HepG2 (cell line): ENCODE measurements around the gene ERFL. TPM values are rescaled to one million over a fixed set of nuclear protein-coding genes. Genes with fewer than 3 reads are reported as not detected.
A peak's percentile ranks its signal among the peaks of the same experiment; 100 is the strongest.

Experiments
- BORCS8-MEF2B ChIP-seq: sonication (generic); formaldehyde crosslinking; IDR thresholded peaks from 2 replicates; pipeline ENCODE4 v1.8.0; 2022; ENCODE audit warnings: mild to moderate bottlenecking, missing genetic modification reagents
- DMTF1 ChIP-seq: sonication (generic); formaldehyde crosslinking; IDR thresholded peaks from 2 replicates; pipeline ENCODE4 v1.4.0; 2020; ENCODE audit warnings: mild to moderate bottlenecking, missing genetic modification reagents
- FOXM1 ChIP-seq: sonication (generic); formaldehyde crosslinking; IDR thresholded peaks from 2 replicates; pipeline ENCODE4 v1.5.0; 2020; ENCODE audit warnings: missing genetic modification reagents
- GLI4 ChIP-seq: sonication (generic); formaldehyde crosslinking; IDR thresholded peaks from 2 replicates; pipeline ENCODE4 v1.5.1; 2020; ENCODE audit warnings: missing genetic modification reagents, mild to moderate bottlenecking, moderate library complexity, borderline replicate concordance
- IKZF1 ChIP-seq: fragments of 450-650 bp; IDR thresholded peaks from 2 replicates; pipeline ENCODE4 v1.7.1; 2016
- ISL2 ChIP-seq: sonication (generic); formaldehyde crosslinking; IDR thresholded peaks from 2 replicates; pipeline ENCODE4 v1.5.0; 2020; ENCODE audit warnings: missing genetic modification reagents
- KLF6 ChIP-seq: IDR thresholded peaks from 2 replicates; pipeline ENCODE4 v1.8.0; 2016; ENCODE audit warnings: missing biosample characterization, missing genetic modification reagents
- MAF1 ChIP-seq: sonication (generic); formaldehyde crosslinking; IDR thresholded peaks from 2 replicates; pipeline ENCODE4 v1.5.0; 2020; ENCODE audit warnings: missing genetic modification reagents, borderline replicate concordance
- MEIS1 ChIP-seq: sonication (generic); formaldehyde crosslinking; IDR thresholded peaks from 2 replicates; pipeline ENCODE4 v1.9.0; 2021; ENCODE audit warnings: mild to moderate bottlenecking, missing genetic modification reagents, moderate library complexity, borderline replicate concordance
- PBX2 ChIP-seq: IDR thresholded peaks from 2 replicates; pipeline ENCODE4 v1.6.1; 2016; ENCODE audit warnings: control low read depth
- SP4 ChIP-seq: sonication (generic); formaldehyde crosslinking; IDR thresholded peaks from 2 replicates; pipeline ENCODE4 v1.8.1; 2023; ENCODE audit warnings: mild to moderate bottlenecking, missing genetic modification reagents
- SUZ12 ChIP-seq: fragments of 150-350 bp; IDR thresholded peaks from 2 replicates; pipeline ENCODE4 v1.6.1; 2014; ENCODE audit warnings: low read depth, low read length
- THRA ChIP-seq: sonication (generic); formaldehyde crosslinking; IDR thresholded peaks from 2 replicates; pipeline ENCODE4 v1.4.0; 2020; ENCODE audit warnings: missing genetic modification reagents, borderline replicate concordance
- ZNF124 ChIP-seq: sonication (generic); formaldehyde crosslinking; IDR thresholded peaks from 2 replicates; pipeline ENCODE4 v1.4.0; 2020; ENCODE audit warnings: missing genetic modification reagents
- ZNF44 ChIP-seq: sonication (generic); formaldehyde crosslinking; IDR thresholded peaks from 2 replicates; pipeline ENCODE4 v1.5.1; 2020; ENCODE audit warnings: mild to moderate bottlenecking, missing genetic modification reagents
- ZNF550 ChIP-seq: sonication (generic); formaldehyde crosslinking; IDR thresholded peaks from 2 replicates; pipeline ENCODE4 v1.4.0; 2020; ENCODE audit warnings: mild to moderate bottlenecking, missing genetic modification reagents, borderline replicate concordance
- ZNF713 ChIP-seq: sonication (generic); formaldehyde crosslinking; IDR thresholded peaks from 2 replicates; pipeline ENCODE4 v1.4.0; 2020; ENCODE audit warnings: mild to moderate bottlenecking, missing genetic modification reagents
- ZNF775 ChIP-seq: sonication (generic); formaldehyde crosslinking; IDR thresholded peaks from 2 replicates; pipeline ENCODE4 v1.4.0; 2020; ENCODE audit warnings: missing genetic modification reagents, mild to moderate bottlenecking, moderate library complexity, borderline replicate concordance
- ZNF782 ChIP-seq: sonication (generic); formaldehyde crosslinking; IDR thresholded peaks from 2 replicates; pipeline ENCODE4 v1.4.0; 2020; ENCODE audit warnings: missing genetic modification reagents, mild to moderate bottlenecking, borderline replicate concordance
- polyA plus RNA-seq, 8 experiments: library from polyadenylated mRNA; depleted of rRNA in 3 of 8; stranded (reverse) in 7 of 8; unstranded in 1 of 8; fragments of >200 nt; fragmentation: Illumina TruSeq in 4 of 8; extraction: Trizol in 4 of 8; gene quantifications; 2 replicates each; pipeline versions ENCODE4 v1.2.1 to v1.2.3, GENCODE V29; 2011 to 2016; ENCODE audit warnings: low read depth in 4 of 8, missing spikeins in 1 of 8, mixed read lengths in 1 of 8; ENCODE audit not compliant: insufficient read depth in 1 of 8
- total RNA-seq, 5 experiments: library from RNA; depleted of rRNA; stranded (reverse); fragments of >200 nt; fragmentation: Illumina TruSeq; extraction: Trizol; gene quantifications; 2 replicates each; pipeline ENCODE4 v1.2.3, GENCODE V29; 2016; ENCODE audit warnings: low read depth in 1 of 5
- TF ChIP-seq, protein P1 (sequence below): sonication (generic); formaldehyde crosslinking; IDR thresholded peaks from 2 replicates; pipeline ENCODE4 v1.8.1; 2023; ENCODE audit warnings: mild to moderate bottlenecking, missing genetic modification reagents, borderline replicate concordance
- TF ChIP-seq, protein P2 (sequence below): sonication (generic); formaldehyde crosslinking; IDR thresholded peaks from 2 replicates; pipeline ENCODE4 v1.4.0; 2020; ENCODE audit warnings: mild to moderate bottlenecking, missing genetic modification reagents
- TF ChIP-seq, protein P3 (sequence below): sonication (generic); formaldehyde crosslinking; IDR thresholded peaks from 2 replicates; pipeline ENCODE4 v1.5.0; 2020; ENCODE audit warnings: mild to moderate bottlenecking, missing genetic modification reagents

ERFL gene
- total and polyA plus RNA-seq, 2 of the 13 experiments (the other 11 are each of a cell fraction or from before 2014, with no cell fraction given): not detected

DNA sequence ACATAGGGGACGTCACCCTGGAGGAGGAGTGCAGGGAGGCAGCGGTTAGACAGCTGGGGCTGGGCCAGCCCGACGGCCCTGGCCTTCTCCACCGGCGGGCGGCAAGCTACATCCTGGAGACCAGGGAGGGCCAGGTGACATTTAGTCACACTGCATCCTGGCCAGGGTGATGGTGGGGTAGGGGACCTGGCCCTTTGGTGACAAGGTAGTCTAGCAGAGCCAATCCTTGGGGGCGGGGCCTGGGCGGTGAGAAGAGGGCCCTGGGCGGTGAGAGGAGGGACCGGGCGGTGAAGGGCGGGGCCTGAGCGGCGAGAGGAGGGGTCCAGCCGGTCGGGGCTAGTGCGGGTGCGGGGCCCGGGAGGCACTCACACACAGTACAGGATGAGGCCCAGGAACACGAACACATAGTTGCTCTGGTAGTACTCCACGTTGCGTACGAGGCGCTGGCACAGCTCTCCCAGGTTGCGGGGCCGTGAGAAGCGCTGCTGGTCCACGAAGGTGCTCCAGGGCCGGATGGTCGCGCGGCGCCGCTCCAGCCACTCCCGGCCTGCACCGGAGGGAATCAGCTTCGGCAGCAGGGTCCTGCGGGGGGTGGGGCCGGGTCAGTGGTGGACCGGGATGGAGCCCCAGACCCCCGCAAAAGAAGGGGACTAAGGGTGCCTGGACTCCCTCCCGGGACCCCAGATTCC is 30.3 kb upstream of the ERFL start (continued):
- TF ChIP-seq PBX2 (CRISPR knock-in tag) (no peak), ZNF782 (CRISPR knock-in tag) (0 out of 2 replicates have a peak, but pooled peaks have one; percentile 33), ZNF775 (CRISPR knock-in tag) (no peak), ZNF713 (no peak), FOXM1 (no peak), SP4 (CRISPR knock-in tag) (no peak; the same call in 1 of the 2 replicates), ZNF124 (CRISPR knock-in tag) (no peak), ZNF44 (CRISPR knock-in tag) (no peak), GLI4 (CRISPR knock-in tag) (no peak), MAF1 (CRISPR knock-in tag) (no peak), DMTF1 (CRISPR knock-in tag) (no peak), IKZF1 (no peak), BORCS8-MEF2B (no peak), ZNF550 (no peak), THRA (CRISPR knock-in tag) (no peak), SUZ12 (no peak), MEIS1 (CRISPR knock-in tag) (no peak), KLF6 (CRISPR knock-in tag) (no peak), ISL2 (CRISPR knock-in tag) (no peak)
- TF ChIP-seq, protein P1, sequence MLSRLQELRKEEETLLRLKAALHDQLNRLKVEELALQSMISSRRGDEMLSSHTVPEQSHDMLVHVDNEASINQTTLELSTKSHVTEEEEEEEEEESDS (CRISPR knock-in tag): 0 out of 2 replicates have a peak, but pooled peaks have one; percentile 19
- TF ChIP-seq, protein P2, sequence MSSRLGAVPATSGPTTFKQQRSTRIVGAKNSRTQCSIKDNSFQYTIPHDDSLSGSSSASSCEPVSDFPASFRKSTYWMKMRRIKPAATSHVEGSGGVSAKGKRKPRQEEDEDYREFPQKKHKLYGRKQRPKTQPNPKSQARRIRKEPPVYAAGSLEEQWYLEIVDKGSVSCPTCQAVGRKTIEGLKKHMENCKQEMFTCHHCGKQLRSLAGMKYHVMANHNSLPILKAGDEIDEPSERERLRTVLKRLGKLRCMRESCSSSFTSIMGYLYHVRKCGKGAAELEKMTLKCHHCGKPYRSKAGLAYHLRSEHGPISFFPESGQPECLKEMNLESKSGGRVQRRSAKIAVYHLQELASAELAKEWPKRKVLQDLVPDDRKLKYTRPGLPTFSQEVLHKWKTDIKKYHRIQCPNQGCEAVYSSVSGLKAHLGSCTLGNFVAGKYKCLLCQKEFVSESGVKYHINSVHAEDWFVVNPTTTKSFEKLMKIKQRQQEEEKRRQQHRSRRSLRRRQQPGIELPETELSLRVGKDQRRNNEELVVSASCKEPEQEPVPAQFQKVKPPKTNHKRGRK (CRISPR knock-in tag): no peak
- TF ChIP-seq, protein P3, sequence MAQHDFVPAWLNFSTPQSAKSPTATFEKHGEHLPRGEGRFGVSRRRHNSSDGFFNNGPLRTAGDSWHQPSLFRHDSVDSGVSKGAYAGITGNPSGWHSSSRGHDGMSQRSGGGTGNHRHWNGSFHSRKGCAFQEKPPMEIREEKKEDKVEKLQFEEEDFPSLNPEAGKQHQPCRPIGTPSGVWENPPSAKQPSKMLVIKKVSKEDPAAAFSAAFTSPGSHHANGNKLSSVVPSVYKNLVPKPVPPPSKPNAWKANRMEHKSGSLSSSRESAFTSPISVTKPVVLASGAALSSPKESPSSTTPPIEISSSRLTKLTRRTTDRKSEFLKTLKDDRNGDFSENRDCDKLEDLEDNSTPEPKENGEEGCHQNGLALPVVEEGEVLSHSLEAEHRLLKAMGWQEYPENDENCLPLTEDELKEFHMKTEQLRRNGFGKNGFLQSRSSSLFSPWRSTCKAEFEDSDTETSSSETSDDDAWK (CRISPR knock-in tag): no peak
